Left renal pelvis (tissue), 4 donors: ENCODE results near the gene PARVA. TPM values are rescaled to one million over a fixed set of nuclear protein-coding genes. Genes with fewer than 3 reads are reported as not detected.
"Not testable (repeated sequence)": the region's sequence is repeated elsewhere in the genome, so short reads cannot be mapped to it uniquely, and the experiment has no call there.

ENCODE experiments used
- DNase-seq, 4 donors: peaks; one replicate each; pipeline ENCODE4 v3.0.0-alpha.2; 2013; ENCODE audit warnings: low read depth in 4 of 4, low spot score in 3 of 4
- polyA plus RNA-seq, 4 donors: library from polyadenylated mRNA; unstranded; fragments of 120-200 nt; gene quantifications; one replicate each; pipeline ENCODE4 v1.2.1, GENCODE V29; 2013; ENCODE audit not compliant: insufficient read length in 4 of 4

Gene PARVA
- 100 to 1,000 TPM; 110 to 170 (median 123) TPM for polyA plus RNA-seq

DNA sequence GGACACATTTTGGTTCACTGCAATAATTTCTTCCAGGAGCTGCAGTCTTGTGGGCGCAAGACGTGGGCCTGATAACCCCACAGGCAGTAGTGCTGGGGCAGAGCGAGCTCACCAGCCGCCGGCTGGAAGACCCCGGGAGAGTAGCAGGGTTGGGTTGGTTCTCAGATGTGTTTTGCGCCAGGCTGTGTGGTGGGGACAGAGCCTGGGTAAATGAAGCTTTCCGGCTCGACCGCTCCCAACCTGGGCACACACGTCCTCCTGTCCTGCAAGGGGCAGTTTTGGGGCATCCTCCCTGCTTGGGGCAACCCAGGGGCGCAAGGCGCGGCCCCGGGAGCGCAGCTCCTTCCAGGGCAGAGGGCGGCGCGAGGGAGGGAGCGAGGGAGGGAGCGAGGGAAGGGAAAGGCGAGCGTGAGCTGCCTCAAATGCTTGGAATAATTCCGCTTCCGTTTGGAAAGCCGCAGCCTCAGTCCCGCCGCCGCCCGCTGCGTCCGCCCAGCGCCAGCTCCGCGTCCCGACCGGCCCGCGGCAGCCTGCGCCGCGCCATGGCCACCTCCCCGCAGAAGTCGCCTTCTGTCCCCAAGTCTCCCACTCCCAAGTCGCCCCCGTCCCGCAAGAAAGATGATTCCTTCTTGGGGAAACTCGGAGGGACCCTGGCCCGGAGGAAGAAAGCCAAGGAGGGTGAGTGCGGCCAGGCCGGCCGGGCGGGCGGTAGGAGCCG, at the start of gene PARVA:
Gene PARVA, plus strand, starts transcription at position 466 of the 718 bp plus-strand sequence. Its CDS starts 77 bp downstream, at position 543.
- DNase-seq: peak; percentile 48 to 68 (median 58)

- no peak for DNase-seq
These were observed 48.2 kb upstream of the PARVA start for GRCh38 chr11:12329169-12329568.

GRCh38 chr11:12329797-12330196, 47.6 kb upstream of the PARVA start:
- no peak for DNase-seq

- DNase-seq: no peak
These were observed 46.7 kb upstream of the PARVA start for GRCh38 chr11:12330485-12331231.

DNA sequence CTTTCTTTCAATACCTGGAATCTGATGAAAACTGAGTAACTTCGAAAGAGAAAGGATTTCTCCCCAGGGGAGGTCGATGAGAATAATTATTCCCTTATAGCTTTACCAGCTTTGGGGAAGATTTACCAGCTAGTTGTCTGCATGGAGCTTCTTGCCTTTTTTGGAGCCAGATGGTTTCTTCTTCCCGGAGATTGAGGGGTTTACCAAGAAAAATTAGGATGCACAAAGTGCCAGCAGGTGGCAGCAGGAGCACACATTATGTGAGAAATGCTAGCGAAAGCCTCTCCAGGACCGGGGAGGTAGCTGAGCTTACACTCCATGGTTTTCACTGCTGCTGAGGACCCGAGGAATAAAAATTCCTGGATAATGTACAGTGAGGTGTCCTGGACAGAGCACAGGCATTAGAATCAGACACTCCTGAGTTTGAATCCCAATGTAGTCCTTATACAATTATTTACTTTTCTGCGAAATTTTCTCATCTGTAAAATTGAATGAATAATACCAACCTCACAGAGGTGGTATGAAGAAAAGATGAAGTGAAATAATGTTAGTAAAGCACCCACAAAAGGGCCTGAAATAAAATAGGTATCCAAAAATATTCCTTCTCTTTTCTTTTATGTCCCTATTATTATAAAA, 46.0 kb upstream of the PARVA start:
- peak; percentile 74 to 82 (median 76) for DNase-seq

DNA sequence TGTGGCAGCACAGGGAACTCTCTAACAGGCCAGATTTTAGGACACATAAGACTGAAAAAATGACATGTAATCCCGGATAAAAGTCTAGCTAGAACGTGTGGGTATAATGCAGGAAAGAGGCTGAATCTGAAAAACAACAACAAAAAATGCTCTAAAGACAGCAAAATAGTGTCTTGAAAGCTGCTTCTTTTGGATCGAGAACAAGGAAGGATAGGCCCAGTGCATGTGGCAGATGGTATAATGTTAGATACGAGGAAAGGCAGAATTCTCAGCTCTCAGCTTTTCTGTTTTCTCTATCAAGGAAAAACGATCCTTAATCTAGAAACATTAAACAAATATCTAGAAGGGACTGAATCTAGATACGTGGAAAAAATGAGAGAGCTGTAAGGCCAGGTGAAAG, 33.8 kb upstream of the PARVA start:
- DNase-seq: no peak

- DNase-seq: no peak
These were observed 23.8 kb upstream of the PARVA start for GRCh38 chr11:12353534-12353933.

DNA sequence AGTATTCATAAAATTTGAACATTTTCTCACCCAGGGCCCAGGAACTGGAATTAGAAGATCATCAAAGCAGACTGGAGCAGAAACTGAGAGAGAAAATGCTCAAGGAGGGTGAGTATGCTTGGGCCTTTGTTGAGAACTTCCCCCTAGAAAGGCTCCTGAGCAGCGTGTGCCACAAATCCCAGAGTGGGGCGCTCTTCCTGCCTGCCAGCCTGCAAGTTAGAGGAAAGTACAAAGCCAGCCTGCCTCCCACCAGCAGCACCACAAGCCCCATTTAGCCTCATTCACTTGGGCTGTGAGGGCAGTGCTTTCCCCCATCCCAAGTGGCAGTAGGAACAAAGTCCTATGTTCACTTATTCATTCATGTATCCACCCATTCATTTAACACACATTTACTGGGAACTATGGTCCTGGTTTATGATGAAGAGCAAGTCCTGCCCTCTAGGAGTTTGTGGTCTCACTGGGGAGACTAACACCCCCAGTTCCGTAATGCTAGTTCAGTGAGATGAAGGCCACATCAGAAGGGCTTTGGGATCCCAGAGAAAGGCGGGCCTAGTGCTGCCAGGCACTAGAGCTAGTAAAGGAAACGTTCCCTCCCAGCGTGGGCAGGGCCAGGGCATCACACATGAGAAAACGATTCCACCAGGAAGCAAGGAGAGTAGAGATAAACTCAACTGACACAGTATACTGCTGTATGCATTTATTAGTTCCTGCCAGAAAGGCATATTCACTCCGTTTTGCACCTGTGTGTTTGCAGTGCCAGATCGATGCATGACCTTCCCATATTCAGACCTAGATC, 22.4 kb upstream of the PARVA start:
- DNase-seq: no peak

- no peak for DNase-seq
These were observed 20.3 kb upstream of the PARVA start for GRCh38 chr11:12356944-12357655.

- DNase-seq: not testable (repeated sequence)
These were observed 19.7 kb upstream of the PARVA start for GRCh38 chr11:12357697-12358096.

DNA sequence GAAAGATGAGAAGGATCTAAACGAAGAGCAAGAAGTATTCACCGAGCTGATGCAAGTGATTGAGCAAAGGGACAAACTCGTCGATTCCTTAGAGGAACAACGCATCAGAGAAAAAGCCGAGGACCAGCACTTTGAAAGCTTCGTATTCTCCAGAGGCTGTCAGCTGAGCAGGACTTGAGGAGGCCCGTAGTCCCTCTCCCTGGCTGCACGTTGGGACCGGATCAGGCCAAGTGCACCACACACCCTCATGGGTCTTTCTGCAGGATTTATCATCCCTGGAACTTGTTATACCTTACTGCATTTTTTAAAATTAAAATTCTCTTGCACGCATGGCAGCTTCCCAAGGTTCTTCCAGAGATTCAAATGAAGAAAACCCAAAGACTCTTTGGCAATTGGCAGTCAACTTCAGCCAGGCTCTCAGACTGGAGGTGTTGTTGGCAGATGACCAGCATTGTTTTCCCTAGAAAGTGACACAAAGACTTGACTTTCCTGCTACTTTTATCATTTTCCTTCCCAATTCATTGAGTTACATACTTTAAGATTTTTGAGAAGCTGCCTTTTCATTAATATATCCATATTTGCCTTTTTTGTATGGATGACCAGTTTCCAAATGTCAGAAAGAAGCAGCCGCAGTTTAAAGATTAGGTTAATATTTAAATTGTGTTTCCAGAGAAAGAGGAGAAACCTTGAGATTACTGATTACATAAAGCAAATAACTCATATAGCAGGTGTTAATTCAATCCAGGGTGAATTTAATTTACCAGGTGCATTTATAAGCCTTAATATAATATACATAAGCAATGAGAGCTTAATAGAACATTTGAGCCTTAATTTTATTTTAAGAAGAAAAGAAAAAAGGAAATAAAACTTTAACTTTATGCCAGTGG, 18.8 kb upstream of the PARVA start:
- no peak for DNase-seq

DNA sequence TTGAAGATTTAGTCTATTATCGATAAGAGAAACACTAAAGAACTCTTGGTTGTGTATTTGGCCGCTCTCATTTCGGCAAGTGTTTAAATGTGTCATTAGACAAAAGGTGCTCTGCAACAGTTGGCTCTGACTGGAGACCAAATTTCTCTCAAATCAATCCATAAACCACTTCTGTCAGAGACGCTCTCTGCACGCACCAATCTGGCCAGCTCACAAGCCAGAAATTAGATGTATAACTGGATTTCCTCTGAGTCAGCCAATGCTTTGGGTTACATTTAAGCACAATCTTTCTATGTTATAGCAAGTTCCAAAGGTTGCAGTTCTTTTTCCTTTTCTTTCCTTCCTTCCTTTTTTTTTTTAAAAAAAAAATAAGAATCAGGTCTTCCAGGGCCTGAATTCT, 17.6 kb upstream of the PARVA start:
- no peak for DNase-seq

DNA sequence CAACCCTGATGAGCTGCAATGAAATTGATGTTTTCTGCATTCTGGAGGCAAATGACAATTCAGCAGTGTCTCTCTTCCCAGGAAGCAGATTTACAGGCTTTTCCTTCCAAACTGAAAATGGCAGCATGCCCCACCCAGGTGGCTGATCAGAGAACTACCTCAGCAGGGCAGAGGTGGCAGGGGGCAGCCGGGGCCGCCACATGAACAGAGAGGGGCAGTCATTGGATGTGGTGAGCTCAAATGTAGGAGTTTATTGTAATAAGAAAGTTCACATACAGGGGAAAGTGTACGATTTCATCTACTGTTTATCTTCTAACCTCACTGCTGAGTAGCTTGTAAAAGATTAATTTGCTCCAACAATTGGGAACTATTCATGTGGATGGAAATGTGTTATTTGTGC, 15.7 kb upstream of the PARVA start:
- peak in 1 of 4 donors; percentile 29 for DNase-seq

- no peak for DNase-seq
These were observed 14.5 kb upstream of the PARVA start for GRCh38 chr11:12362857-12363256.

GRCh38 chr11:12363373-12363772, 14.0 kb upstream of the PARVA start:
- DNase-seq: no peak

DNA sequence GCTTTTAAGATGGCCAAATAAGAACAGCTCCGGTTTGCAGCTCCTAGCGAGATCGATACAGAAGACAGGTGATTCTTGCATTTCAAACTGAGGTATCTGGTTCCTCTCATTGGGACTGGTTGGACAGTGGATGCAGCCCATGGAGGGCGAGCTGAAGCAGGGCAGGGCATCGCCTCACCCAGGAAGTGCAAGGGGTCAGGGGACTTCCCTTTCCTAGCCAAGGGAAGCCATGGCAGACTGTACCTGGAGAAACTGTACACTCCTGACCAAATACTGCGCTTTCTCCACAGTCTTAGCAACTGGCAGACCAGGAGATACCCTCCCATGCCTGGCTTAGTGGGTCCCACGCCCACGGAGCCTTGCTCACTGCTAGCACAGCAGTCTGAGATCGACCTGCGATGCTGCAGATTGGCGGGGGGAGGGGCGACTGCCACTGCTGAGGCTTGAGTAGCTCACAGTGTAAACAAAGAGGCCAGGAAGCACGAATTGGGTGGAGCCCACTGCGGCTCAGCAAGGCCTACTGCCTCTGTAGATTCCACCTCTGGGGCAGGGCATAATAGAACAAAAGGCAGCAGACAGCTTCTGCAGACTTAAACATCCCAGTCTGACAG, 11.3 kb upstream of the PARVA start:
- not testable (repeated sequence) for DNase-seq

DNA sequence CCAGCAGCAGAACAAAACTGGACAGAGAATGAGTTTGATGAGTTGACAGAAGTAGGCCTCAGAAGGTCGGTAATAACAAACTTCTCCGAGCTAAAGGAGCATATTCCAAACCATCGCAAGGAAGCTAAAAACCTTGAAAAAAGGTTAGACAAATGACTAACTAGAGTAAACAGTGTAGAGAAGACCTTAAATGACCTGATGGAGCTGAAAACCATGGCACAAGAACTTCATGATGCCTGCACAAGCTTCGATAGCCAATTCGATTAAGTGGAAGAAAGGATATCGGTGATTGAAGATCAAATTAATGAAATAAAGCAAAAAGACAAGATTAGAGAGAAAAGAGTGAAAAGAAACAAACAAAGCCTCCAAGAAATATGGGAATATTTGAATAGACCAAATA, 10.3 kb upstream of the PARVA start:
- not testable (repeated sequence) for DNase-seq

- no peak for DNase-seq
These were observed 5.3 kb upstream of the PARVA start for GRCh38 chr11:12372111-12372510.

- no peak for DNase-seq
These were observed 1.7 kb upstream of the PARVA start for GRCh38 chr11:12375720-12376119.
